Measurements from ENCODE around the gene CHAT.

GRCh38 chr10:49618821-49619220 is 5.0 kb downstream of the CHAT start:
- TF ChIP-seq POLR2AphosphoS5 (IDR thresholded peaks at IDR 0.05; ENCODE audit: low read depth) (no peak), CTCF (IDR thresholded peaks at IDR 0.05; ENCODE audit: insufficient read depth, low read length) (no peak), REST (IDR thresholded peaks at IDR 0.05; ENCODE audit: insufficient replicate concordance, low read depth) (no peak), GABPA (IDR thresholded peaks at IDR 0.05; ENCODE audit: low read depth) (no peak), SPI1 (IDR thresholded peaks at IDR 0.05; ENCODE audit: borderline replicate concordance, low read depth) (no peak)

All from HL-60 (cell line).